IPS-11a (cell line): ENCODE results near the gene GDNF.
"Not testable (repeated sequence)": the region's sequence is repeated elsewhere in the genome, so short reads cannot be mapped to it uniquely, and the experiment has no call there.

Experiments
- H3K4me3 ChIP-seq: one replicate; pipeline ENCODE4 v1.5.1; 2013; ENCODE audit warnings: low read depth, low read length, control low read depth

Gene GDNF

GRCh38 chr5:37786862-37787519 lies 52.9 kb downstream of the GDNF start:
- H3K4me3 ChIP-seq: no peak overlapping the region

GRCh38 chr5:37786416-37786815 lies 53.4 kb downstream of the GDNF start:
- no peak overlapping the region for H3K4me3 ChIP-seq

GRCh38 chr5:37781409-37781808 lies 58.4 kb downstream of the GDNF start:
- H3K4me3 ChIP-seq: not testable (repeated sequence)

GRCh38 chr5:37777432-37778130 lies 62.3 kb downstream of the GDNF start:
- H3K4me3 ChIP-seq: no peak overlapping the region

GRCh38 chr5:37776826-37777225 lies 63.0 kb downstream of the GDNF start:
- no peak overlapping the region for H3K4me3 ChIP-seq

GRCh38 chr5:37774912-37775483 lies 64.8 kb downstream of the GDNF start:
- no peak overlapping the region for H3K4me3 ChIP-seq

GRCh38 chr5:37773809-37774208 lies 66.0 kb downstream of the GDNF start:
- H3K4me3 ChIP-seq: no peak overlapping the region

GRCh38 chr5:37772255-37772654 lies 67.6 kb downstream of the GDNF start:
- H3K4me3 ChIP-seq: no peak overlapping the region

GRCh38 chr5:37771731-37772130 lies 68.1 kb downstream of the GDNF start:
- no peak overlapping the region for H3K4me3 ChIP-seq

- no peak overlapping the region for H3K4me3 ChIP-seq
These were observed 68.6 kb downstream of the GDNF start for GRCh38 chr5:37771203-37771611.

GRCh38 chr5:37770786-37771185 lies 69.1 kb downstream of the GDNF start:
- no peak overlapping the region for H3K4me3 ChIP-seq

GRCh38 chr5:37769840-37770239 lies 70.0 kb downstream of the GDNF start:
- no peak overlapping the region for H3K4me3 ChIP-seq

- no peak overlapping the region for H3K4me3 ChIP-seq
These were observed 70.7 kb downstream of the GDNF start for GRCh38 chr5:37769108-37769507.

- no peak overlapping the region for H3K4me3 ChIP-seq
These were observed 71.5 kb downstream of the GDNF start for GRCh38 chr5:37768371-37768770.

- H3K4me3 ChIP-seq: no peak overlapping the region
These were observed 71.9 kb downstream of the GDNF start for GRCh38 chr5:37767961-37768360.

GRCh38 chr5:37767251-37767650 lies 72.6 kb downstream of the GDNF start:
- no peak overlapping the region for H3K4me3 ChIP-seq
